ENCODE data around the gene ILK.

Gene ILK

GRCh38 chr11:6599881-6600390 is 3.6 kb upstream of the ILK start:
- peaks cover 34 to 66% of the 10 kb centered on the region in 2 experiments for H3K36me3 ChIP-seq (ENCODE audit: control insufficient read depth in 1 of 2, insufficient read depth in 2 of 2, low read depth in 1 of 2, low read length in 2 of 2)
- DNase-seq: no peak
- H3K4ac ChIP-seq (ENCODE audit: low read depth in 1 of 2, low read length in 2 of 2): no peak overlapping the region
- no peak overlapping the region for H3K27ac ChIP-seq (ENCODE audit: low read length, poor library complexity, severe bottlenecking)
- no peaks in the 10 kb centered on the region for H3K9me3 ChIP-seq (ENCODE audit: control insufficient read depth, low read length)
- no peak overlapping the region for H3K23ac ChIP-seq (ENCODE audit: low read length in 2 of 2)
- H4K91ac ChIP-seq (ENCODE audit: low read length): no peak overlapping the region
- 97% methylated on average over 2 of the region's 2 CpGs for WGBS
- no peaks in the 10 kb centered on the region for H3K27me3 ChIP-seq (ENCODE audit: control insufficient read depth in 1 of 2, insufficient read depth in 1 of 2, low read length in 2 of 2)
- H3K4me1 ChIP-seq (ENCODE audit: control insufficient read depth, insufficient read depth, low read depth, low read length): peaks cover 8% of the 10 kb centered on the region
- peaks cover 32% of the 10 kb centered on the region for H3K79me1 ChIP-seq (replicated peaks; ENCODE audit: low read length, poor library complexity, severe bottlenecking)
- H2BK12ac ChIP-seq (ENCODE audit: low read length in 2 of 2): no peak overlapping the region
- H2BK15ac ChIP-seq (ENCODE audit: low read depth, poor library complexity, severe bottlenecking): no peak overlapping the region
- no peak overlapping the region for H2BK120ac ChIP-seq (ENCODE audit: low read depth, low read length)
- H2AK5ac ChIP-seq (ENCODE audit: low read length, severe bottlenecking): no peak overlapping the region
- H2BK5ac ChIP-seq (ENCODE audit: low read depth, low read length, poor library complexity, severe bottlenecking): no peak overlapping the region
- no peak overlapping the region for H3K9ac ChIP-seq (ENCODE audit: low read length)
- H3K18ac ChIP-seq (ENCODE audit: low read depth in 1 of 2, low read length in 2 of 2): no peak overlapping the region
- no peak overlapping the region for H3K4me2 ChIP-seq (ENCODE audit: low read length, poor library complexity, severe bottlenecking)
- no peak overlapping the region for H3K14ac ChIP-seq (ENCODE audit: low read length in 2 of 2)
- H4K8ac ChIP-seq (ENCODE audit: low read length): no peak overlapping the region
- H2AFZ ChIP-seq (ENCODE audit: low read depth, low read length): no peak overlapping the region
- no peak overlapping the region for H3K4me3 ChIP-seq (ENCODE audit: insufficient read depth in 1 of 2, low read depth in 1 of 2, low read length in 2 of 2)

- DNase-seq: no peak
- Histone ChIP-seq H3K27ac (ENCODE audit: low read length, poor library complexity, severe bottlenecking) (no peak overlapping the region), H3K4me2 (ENCODE audit: low read length, poor library complexity, severe bottlenecking) (no peak overlapping the region), H2BK12ac (ENCODE audit: low read length in 2 of 2) (no peak overlapping the region), H2AFZ (ENCODE audit: low read depth, low read length) (no peak overlapping the region), H2AK5ac (ENCODE audit: low read length, severe bottlenecking) (no peak overlapping the region), H3K4me3 (ENCODE audit: insufficient read depth in 1 of 2, low read depth in 1 of 2, low read length in 2 of 2) (no peak overlapping the region), H2BK15ac (ENCODE audit: low read depth, poor library complexity, severe bottlenecking) (no peak overlapping the region), H2BK5ac (ENCODE audit: low read depth, low read length, poor library complexity, severe bottlenecking) (no peak overlapping the region), H3K18ac (ENCODE audit: low read depth in 1 of 2, low read length in 2 of 2) (no peak overlapping the region), H3K27me3 (ENCODE audit: control insufficient read depth in 1 of 2, insufficient read depth in 1 of 2, low read length in 2 of 2) (no peaks in the 10 kb centered on the region), H3K36me3 (ENCODE audit: control insufficient read depth in 1 of 2, insufficient read depth in 2 of 2, low read depth in 1 of 2, low read length in 2 of 2) (peaks cover 33 to 58% of the 10 kb centered on the region in 2 experiments), H3K23ac (ENCODE audit: low read length in 2 of 2) (no peak overlapping the region), H4K8ac (ENCODE audit: low read length) (no peak overlapping the region), H3K9me3 (ENCODE audit: control insufficient read depth, low read length) (no peaks in the 10 kb centered on the region), H3K9ac (ENCODE audit: low read length) (no peak overlapping the region), H3K4ac (ENCODE audit: low read depth in 1 of 2, low read length in 2 of 2) (peak overlapping the region in 1 of 2 experiments; percentile 9), H3K79me1 (replicated peaks; ENCODE audit: low read length, poor library complexity, severe bottlenecking) (peaks cover 30% of the 10 kb centered on the region), H3K14ac (ENCODE audit: low read length in 2 of 2) (no peak overlapping the region), H3K4me1 (ENCODE audit: control insufficient read depth, insufficient read depth, low read depth, low read length) (peaks cover 11% of the 10 kb centered on the region), H4K91ac (ENCODE audit: low read length) (no peak overlapping the region), H2BK120ac (ENCODE audit: low read depth, low read length) (no peak overlapping the region)
- 98% methylated on average over 13 of the region's 13 CpGs for WGBS
Observed at GRCh38 chr11:6601041-6601461, 2.5 kb upstream of the ILK start.

GRCh38 chr11:6602096-6602940 is 1.3 kb upstream of the ILK start:
- Histone ChIP-seq H3K27ac (ENCODE audit: low read length, poor library complexity, severe bottlenecking) (no peak overlapping the region), H3K36me3 (ENCODE audit: control insufficient read depth in 1 of 2, insufficient read depth in 2 of 2, low read depth in 1 of 2, low read length in 2 of 2) (peaks cover 30 to 48% of the 10 kb centered on the region in 2 experiments), H3K9me3 (ENCODE audit: control insufficient read depth, low read length) (no peaks in the 10 kb centered on the region), H3K27me3 (ENCODE audit: control insufficient read depth in 1 of 2, insufficient read depth in 1 of 2, low read length in 2 of 2) (no peaks in the 10 kb centered on the region), H2BK5ac (ENCODE audit: low read depth, low read length, poor library complexity, severe bottlenecking) (no peak overlapping the region), H3K23ac (ENCODE audit: low read length in 2 of 2) (peak overlapping the region in 1 of 2 experiments; percentile 25), H4K8ac (ENCODE audit: low read length) (no peak overlapping the region), H3K9ac (ENCODE audit: low read length) (peak overlapping the region; percentile 93), H3K4me2 (ENCODE audit: low read length, poor library complexity, severe bottlenecking) (peak overlapping the region; percentile 74), H4K91ac (ENCODE audit: low read length) (no peak overlapping the region), H3K14ac (ENCODE audit: low read length in 2 of 2) (peak overlapping the region in 1 of 2 experiments; percentile 49), H3K18ac (ENCODE audit: low read depth in 1 of 2, low read length in 2 of 2) (no peak overlapping the region), H3K4me1 (ENCODE audit: control insufficient read depth, insufficient read depth, low read depth, low read length) (peaks cover 15% of the 10 kb centered on the region), H2AFZ (ENCODE audit: low read depth, low read length) (no peak overlapping the region), H2BK15ac (ENCODE audit: low read depth, poor library complexity, severe bottlenecking) (no peak overlapping the region), H2BK12ac (ENCODE audit: low read length in 2 of 2) (peak overlapping the region in 1 of 2 experiments; percentile 35), H3K4me3 (ENCODE audit: insufficient read depth in 1 of 2, low read depth in 1 of 2, low read length in 2 of 2) (peak overlapping the region; percentile 34 to 98), H3K4ac (ENCODE audit: low read depth in 1 of 2, low read length in 2 of 2) (peak overlapping the region in 1 of 2 experiments; percentile 50), H2BK120ac (ENCODE audit: low read depth, low read length) (no peak overlapping the region), H2AK5ac (ENCODE audit: low read length, severe bottlenecking) (no peak overlapping the region), H3K79me1 (replicated peaks; ENCODE audit: low read length, poor library complexity, severe bottlenecking) (peaks cover 26% of the 10 kb centered on the region)
- WGBS: 73% methylated on average over 6 of the region's 7 CpGs
- no peak for DNase-seq

GRCh38 chr11:6604081-6604626 is 580 bp downstream of the ILK start:
- Histone ChIP-seq H3K18ac (ENCODE audit: low read depth in 1 of 2, low read length in 2 of 2) (peak overlapping the region; percentile 71 to 82), H3K27ac (ENCODE audit: low read length, poor library complexity, severe bottlenecking) (peak overlapping the region; percentile 92), H3K14ac (ENCODE audit: low read length in 2 of 2) (peak overlapping the region in 1 of 2 experiments; percentile 96), H3K9me3 (ENCODE audit: control insufficient read depth, low read length) (no peaks in the 10 kb centered on the region), H2AK5ac (ENCODE audit: low read length, severe bottlenecking) (peak overlapping the region; percentile 49), H2BK120ac (ENCODE audit: low read depth, low read length) (peak overlapping the region; percentile 35), H2AFZ (ENCODE audit: low read depth, low read length) (peak overlapping the region; percentile 78), H2BK12ac (ENCODE audit: low read length in 2 of 2) (peak overlapping the region in 1 of 2 experiments; percentile 79), H3K36me3 (ENCODE audit: control insufficient read depth in 1 of 2, insufficient read depth in 2 of 2, low read depth in 1 of 2, low read length in 2 of 2) (peaks cover 38 to 50% of the 10 kb centered on the region in 2 experiments), H3K4me2 (ENCODE audit: low read length, poor library complexity, severe bottlenecking) (peak overlapping the region; percentile 50), H2BK5ac (ENCODE audit: low read depth, low read length, poor library complexity, severe bottlenecking) (peak overlapping the region; percentile 68), H3K23ac (ENCODE audit: low read length in 2 of 2) (peak overlapping the region in 1 of 2 experiments; percentile 80), H3K9ac (ENCODE audit: low read length) (peak overlapping the region; percentile 93), H4K8ac (ENCODE audit: low read length) (no peak overlapping the region), H3K79me1 (replicated peaks; ENCODE audit: low read length, poor library complexity, severe bottlenecking) (peaks cover 25% of the 10 kb centered on the region), H2BK15ac (ENCODE audit: low read depth, poor library complexity, severe bottlenecking) (peak overlapping the region; percentile 2), H3K4me3 (ENCODE audit: insufficient read depth in 1 of 2, low read depth in 1 of 2, low read length in 2 of 2) (peak overlapping the region; percentile 85 to 98), H3K4ac (ENCODE audit: low read depth in 1 of 2, low read length in 2 of 2) (peak overlapping the region; percentile 20 to 69), H3K27me3 (ENCODE audit: control insufficient read depth in 1 of 2, insufficient read depth in 1 of 2, low read length in 2 of 2) (no peaks in the 10 kb centered on the region), H4K91ac (ENCODE audit: low read length) (peak overlapping the region; percentile 48), H3K4me1 (ENCODE audit: control insufficient read depth, insufficient read depth, low read depth, low read length) (peaks cover 19% of the 10 kb centered on the region)
- 0% methylated on average over 20 of the region's 20 CpGs for WGBS
- peak; percentile 88 for DNase-seq
